ENCODE data around the gene FKBP9. TPM values are rescaled to one million over a fixed set of nuclear protein-coding genes. Genes with fewer than 3 reads are reported as not detected.
"Not testable (repeated sequence)": the region's sequence is repeated elsewhere in the genome, so short reads cannot be mapped to it uniquely, and the experiment has no call there.

Gene FKBP9
- total RNA-seq, 1 donor = 420 TPM

GRCh38 chr7:32916006-32916405, 41.2 kb upstream of the FKBP9 start:
- no peaks in the 10 kb centered on the region for H3K4me1 ChIP-seq (ENCODE audit: insufficient read depth, low read length)
- H3K27me3 ChIP-seq (ENCODE audit: insufficient read depth, low read length) = no peaks in the 10 kb centered on the region
- H3K4me3 ChIP-seq (ENCODE audit: insufficient read depth, low read length) = no peak overlapping the region
- no peak overlapping the region for H3K4me2 ChIP-seq (ENCODE audit: insufficient read depth, low read length)
- TF ChIP-seq, protein P1, sequence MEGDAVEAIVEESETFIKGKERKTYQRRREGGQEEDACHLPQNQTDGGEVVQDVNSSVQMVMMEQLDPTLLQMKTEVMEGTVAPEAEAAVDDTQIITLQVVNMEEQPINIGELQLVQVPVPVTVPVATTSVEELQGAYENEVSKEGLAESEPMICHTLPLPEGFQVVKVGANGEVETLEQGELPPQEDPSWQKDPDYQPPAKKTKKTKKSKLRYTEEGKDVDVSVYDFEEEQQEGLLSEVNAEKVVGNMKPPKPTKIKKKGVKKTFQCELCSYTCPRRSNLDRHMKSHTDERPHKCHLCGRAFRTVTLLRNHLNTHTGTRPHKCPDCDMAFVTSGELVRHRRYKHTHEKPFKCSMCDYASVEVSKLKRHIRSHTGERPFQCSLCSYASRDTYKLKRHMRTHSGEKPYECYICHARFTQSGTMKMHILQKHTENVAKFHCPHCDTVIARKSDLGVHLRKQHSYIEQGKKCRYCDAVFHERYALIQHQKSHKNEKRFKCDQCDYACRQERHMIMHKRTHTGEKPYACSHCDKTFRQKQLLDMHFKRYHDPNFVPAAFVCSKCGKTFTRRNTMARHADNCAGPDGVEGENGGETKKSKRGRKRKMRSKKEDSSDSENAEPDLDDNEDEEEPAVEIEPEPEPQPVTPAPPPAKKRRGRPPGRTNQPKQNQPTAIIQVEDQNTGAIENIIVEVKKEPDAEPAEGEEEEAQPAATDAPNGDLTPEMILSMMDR (IDR thresholded peaks at IDR 0.05; ENCODE audit: extremely low read depth, low read depth, low read length) = no peak
- H3K9me3 ChIP-seq (ENCODE audit: low read depth, low read length) = no peaks in the 10 kb centered on the region
- H3K27ac ChIP-seq (ENCODE audit: low read depth, low read length) = no peak overlapping the region
- no peak overlapping the region for H2AFZ ChIP-seq (ENCODE audit: low read length)
- DNase-seq (ENCODE audit: insufficient read length, low spot score, missing footprints) = no peak
- H4K20me1 ChIP-seq (ENCODE audit: insufficient read depth, low read length) = no peaks in the 10 kb centered on the region
- peaks cover 31% of the 10 kb centered on the region for H3K36me3 ChIP-seq (ENCODE audit: insufficient read depth, low read length)
- no peaks in the 10 kb centered on the region for H3K79me2 ChIP-seq (ENCODE audit: insufficient read depth, low read length)

- not testable (repeated sequence) for H3K27me3 ChIP-seq (ENCODE audit: insufficient read depth, low read length); H2AFZ ChIP-seq (ENCODE audit: low read length); H3K9me3 ChIP-seq (ENCODE audit: low read depth, low read length); H3K27ac ChIP-seq (ENCODE audit: low read depth, low read length); H3K79me2 ChIP-seq (ENCODE audit: insufficient read depth, low read length); DNase-seq (ENCODE audit: insufficient read length, low spot score, missing footprints); H3K4me2 ChIP-seq (ENCODE audit: insufficient read depth, low read length); H4K20me1 ChIP-seq (ENCODE audit: insufficient read depth, low read length); H3K4me1 ChIP-seq (ENCODE audit: insufficient read depth, low read length); H3K4me3 ChIP-seq (ENCODE audit: insufficient read depth, low read length)
- H3K36me3 ChIP-seq (ENCODE audit: insufficient read depth, low read length) = peaks cover 35% of the 10 kb centered on the region
Measured at GRCh38 chr7:32916994-32917393, 40.2 kb upstream of the FKBP9 start.

DNA sequence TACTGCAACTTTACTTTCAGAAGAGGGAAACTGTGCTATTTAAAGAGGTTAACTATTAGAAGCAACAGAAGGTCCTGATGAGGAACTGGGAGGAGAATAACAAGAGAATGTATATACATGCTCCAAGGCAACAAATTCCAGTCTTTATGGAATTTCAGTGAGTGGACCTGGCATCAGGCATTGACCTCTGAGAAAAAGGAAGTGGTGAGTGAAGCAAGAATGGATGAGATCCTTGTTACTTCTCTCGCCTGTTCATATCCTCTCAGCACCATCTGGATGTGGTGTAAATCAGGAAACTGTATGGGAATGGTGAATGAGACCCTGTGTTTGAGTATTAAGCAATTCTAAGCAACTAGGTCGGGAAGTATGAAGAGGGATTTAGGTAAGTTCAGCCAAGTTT, 35.3 kb upstream of the FKBP9 start:
- no peak overlapping the region for H3K27ac ChIP-seq (ENCODE audit: low read depth, low read length)
- TF ChIP-seq, protein P1 (IDR thresholded peaks at IDR 0.05; ENCODE audit: extremely low read depth, low read depth, low read length) = no peak
- no peaks in the 10 kb centered on the region for H3K4me1 ChIP-seq (ENCODE audit: insufficient read depth, low read length)
- no peaks in the 10 kb centered on the region for H3K9me3 ChIP-seq (ENCODE audit: low read depth, low read length)
- H3K79me2 ChIP-seq (ENCODE audit: insufficient read depth, low read length) = peaks cover 7% of the 10 kb centered on the region
- H3K36me3 ChIP-seq (ENCODE audit: insufficient read depth, low read length) = peaks cover 22% of the 10 kb centered on the region
- H4K20me1 ChIP-seq (ENCODE audit: insufficient read depth, low read length) = no peaks in the 10 kb centered on the region
- no peak overlapping the region for H3K4me2 ChIP-seq (ENCODE audit: insufficient read depth, low read length)
- no peak overlapping the region for H2AFZ ChIP-seq (ENCODE audit: low read length)
- H3K27me3 ChIP-seq (ENCODE audit: insufficient read depth, low read length) = no peaks in the 10 kb centered on the region
- no peak for DNase-seq (ENCODE audit: insufficient read length, low spot score, missing footprints)
- H3K4me3 ChIP-seq (ENCODE audit: insufficient read depth, low read length) = no peak overlapping the region

GRCh38 chr7:32928785-32929298, 28.4 kb upstream of the FKBP9 start:
- peaks cover 30% of the 10 kb centered on the region for H3K79me2 ChIP-seq (ENCODE audit: insufficient read depth, low read length)
- no peaks in the 10 kb centered on the region for H3K27me3 ChIP-seq (ENCODE audit: insufficient read depth, low read length)
- no peak overlapping the region for H2AFZ ChIP-seq (ENCODE audit: low read length)
- peaks cover 19% of the 10 kb centered on the region for H3K36me3 ChIP-seq (ENCODE audit: insufficient read depth, low read length)
- no peaks in the 10 kb centered on the region for H3K9me3 ChIP-seq (ENCODE audit: low read depth, low read length)
- H3K27ac ChIP-seq (ENCODE audit: low read depth, low read length) = no peak overlapping the region
- no peak for DNase-seq (ENCODE audit: insufficient read length, low spot score, missing footprints)
- no peak overlapping the region for H3K4me3 ChIP-seq (ENCODE audit: insufficient read depth, low read length)
- H3K4me2 ChIP-seq (ENCODE audit: insufficient read depth, low read length) = no peak overlapping the region
- TF ChIP-seq, protein P1 (IDR thresholded peaks at IDR 0.05; ENCODE audit: extremely low read depth, low read depth, low read length) = no peak
- H3K4me1 ChIP-seq (ENCODE audit: insufficient read depth, low read length) = no peaks in the 10 kb centered on the region
- H4K20me1 ChIP-seq (ENCODE audit: insufficient read depth, low read length) = peaks cover 6% of the 10 kb centered on the region

All from osteoblast (primary cell).